IMR-90 (cell line): ENCODE results near the gene CRLF2. TPM values are rescaled to one million over a fixed set of nuclear protein-coding genes. Genes with fewer than 3 reads are reported as not detected.

ENCODE experiments used
- ATAC-seq: fragments of 200-7000 bp; cut with Tn5 transposase; 2 replicates; pipeline ENCODE4 v1.9.1; 2020; ENCODE audit warnings: low read depth, mild to moderate bottlenecking, moderate library complexity
- BruUV-seq: library from RNA; stranded (reverse); fragments of 400-500 nt; replicated peaks from 2 replicates; lab custom pipeline; 2021; lab: Mats Ljungman, UMichigan
- CTCF ChIA-PET: fragments of 300-600 bp; formaldehyde crosslinking; extraction: SDS; loops from one replicate; lab custom pipeline; 2021; ENCODE audit warnings: antibody characterized with exemption; lab: Yijun Ruan, JAX
- POLR2A ChIA-PET: fragments of 300-600 bp; sonication (Branson Sonifier 250); formaldehyde crosslinking; loops from one replicate; lab custom pipeline; 2022; ENCODE audit warnings: antibody characterized with exemption; ENCODE audit not compliant: unreplicated experiment; lab: Charles Lee
- DNase-seq: peaks from one replicate; pipeline ENCODE4 v3.0.0; 2013
- H2AFZ ChIP-seq: replicated peaks from 2 replicates; pipeline ENCODE3; 2013; ENCODE audit warnings: low read length, mild to moderate bottlenecking; ENCODE audit not compliant: poor library complexity
- H2AK5ac ChIP-seq: 2 replicates; pipeline ENCODE4 v1.6.1; 2013; ENCODE audit warnings: low read depth, low read length, inconsistent platforms
- H2AK9ac ChIP-seq: replicated peaks from 2 replicates; pipeline ENCODE3; 2013; ENCODE audit warnings: mild to moderate bottlenecking, low read depth, low read length, moderate library complexity; ENCODE audit not compliant: poor library complexity
- H2BK120ac ChIP-seq: 2 replicates; pipeline ENCODE4 v1.6.1; 2013; ENCODE audit warnings: low read depth, low read length, inconsistent platforms
- H2BK15ac ChIP-seq: 3 replicates; pipeline ENCODE4 v1.6.1; 2013; ENCODE audit warnings: low read depth, low read length, inconsistent platforms
- H2BK20ac ChIP-seq: 2 replicates; pipeline ENCODE4 v1.6.1; 2013; ENCODE audit warnings: low read depth, mild to moderate bottlenecking, inconsistent platforms, low read length, moderate library complexity
- H2BK5ac ChIP-seq: 2 replicates; pipeline ENCODE4 v1.6.1; 2013; ENCODE audit warnings: mild to moderate bottlenecking, low read depth, low read length, inconsistent platforms; ENCODE audit not compliant: poor library complexity, severe bottlenecking
- H3K14ac ChIP-seq: replicated peaks from 2 replicates; pipeline ENCODE4 v1.6.1; 2013; ENCODE audit warnings: low read depth, low read length, inconsistent platforms
- H3K18ac ChIP-seq: 2 replicates; pipeline ENCODE4 v1.6.1; 2013; ENCODE audit warnings: low read depth, low read length, control low read depth
- H3K23ac ChIP-seq: 2 replicates; pipeline ENCODE4 v1.6.1; 2013; ENCODE audit warnings: low read depth, low read length, inconsistent platforms
- H3K27ac ChIP-seq: 2 replicates; pipeline ENCODE4 v1.5.1; 2013; ENCODE audit warnings: mild to moderate bottlenecking, control low read depth, low read length; ENCODE audit not compliant: insufficient read depth
- H3K27me3 ChIP-seq: 2 replicates; pipeline ENCODE4 v1.6.1; 2013; ENCODE audit warnings: low read length; ENCODE audit not compliant: control insufficient read depth, insufficient read depth
- H3K36me3 ChIP-seq: 2 replicates; pipeline ENCODE4 v1.6.1; 2013; ENCODE audit warnings: low read length, mixed read lengths; ENCODE audit not compliant: control insufficient read depth, insufficient read depth
- H3K4ac ChIP-seq: 2 replicates; pipeline ENCODE4 v1.6.1; 2013; ENCODE audit warnings: low read depth, low read length, inconsistent platforms
- H3K4me1 ChIP-seq: 2 replicates; pipeline ENCODE4 v1.6.1; 2013; ENCODE audit warnings: low read length, mixed read lengths; ENCODE audit not compliant: control insufficient read depth, insufficient read depth
- H3K4me2 ChIP-seq: 2 replicates; pipeline ENCODE4 v1.6.1; 2013; ENCODE audit warnings: low read depth, mild to moderate bottlenecking, control low read depth, low read length, moderate library complexity
- H3K4me3 ChIP-seq: 2 replicates; pipeline ENCODE4 v1.5.1; 2013; ENCODE audit warnings: low read depth, mild to moderate bottlenecking, control low read depth, low read length, moderate library complexity; ENCODE audit not compliant: insufficient read depth
- H3K56ac ChIP-seq: 2 replicates; pipeline ENCODE4 v1.6.1; 2013; ENCODE audit warnings: low read length, inconsistent platforms; ENCODE audit not compliant: insufficient read depth; ENCODE audit errors: extremely low read depth
- H3K79me1 ChIP-seq, 2 experiments: 2 replicates each; pipeline ENCODE4 v1.6.1; 2013; ENCODE audit warnings: low read length in 2 of 2, inconsistent platforms in 1 of 2, low read depth in 1 of 2
- H3K9ac ChIP-seq: 2 replicates; pipeline ENCODE4 v1.6.1; 2013; ENCODE audit warnings: low read depth, low read length, control low read depth
- H3K9me1 ChIP-seq: 2 replicates; pipeline ENCODE4 v1.6.1; 2013; ENCODE audit warnings: low read length, inconsistent platforms; ENCODE audit not compliant: insufficient read depth
- H3K9me3 ChIP-seq: 2 replicates; pipeline ENCODE4 v1.6.1; 2013; ENCODE audit warnings: low read length; ENCODE audit not compliant: control insufficient read depth, insufficient read depth
- H4K20me1 ChIP-seq: 2 replicates; pipeline ENCODE4 v1.6.1; 2013; ENCODE audit warnings: low read length, inconsistent platforms; ENCODE audit not compliant: insufficient read depth
- H4K5ac ChIP-seq: 2 replicates; pipeline ENCODE4 v1.6.1; 2013; ENCODE audit warnings: mild to moderate bottlenecking, low read depth, low read length, control low read depth
- H4K8ac ChIP-seq, 2 experiments: 2 replicates each; pipeline ENCODE4 v1.6.1; 2013; ENCODE audit warnings: low read depth in 2 of 2, low read length in 2 of 2, control low read depth in 1 of 2, inconsistent platforms in 1 of 2
- H4K91ac ChIP-seq: 2 replicates; pipeline ENCODE4 v1.6.1; 2013; ENCODE audit warnings: low read depth, low read length, inconsistent platforms; ENCODE audit not compliant: insufficient read depth
- BHLHE40 ChIP-seq: fragments of 150-350 bp; IDR thresholded peaks from 2 replicates; pipeline ENCODE4 v1.6.1; 2016; ENCODE audit warnings: mild to moderate bottlenecking, low read depth, low read length
- CEBPB ChIP-seq: IDR thresholded peaks from 2 replicates; pipeline ENCODE4 v1.6.1; 2012; ENCODE audit warnings: low read depth, low read length, improper control_type of control experiment
- CHD1 ChIP-seq: IDR thresholded peaks from 2 replicates; pipeline ENCODE4 v1.6.1; 2012; ENCODE audit warnings: low read depth, low read length, improper control_type of control experiment
- FOS ChIP-seq: fragments of 150-350 bp; IDR thresholded peaks from 2 replicates; pipeline ENCODE4 v1.6.1; 2016; ENCODE audit warnings: low read depth, low read length
- MAFK ChIP-seq: IDR thresholded peaks from 2 replicates; pipeline ENCODE4 v1.6.1; 2012; ENCODE audit warnings: low read depth, low read length, improper control_type of control experiment
- MAZ ChIP-seq: IDR thresholded peaks from 2 replicates; pipeline ENCODE4 v1.6.1; 2012; ENCODE audit warnings: low read depth, mild to moderate bottlenecking, low read length, improper control_type of control experiment, moderate library complexity, borderline replicate concordance
- MXI1 ChIP-seq: IDR thresholded peaks from 2 replicates; pipeline ENCODE4 v1.6.1; 2012; ENCODE audit warnings: low read depth, mild to moderate bottlenecking, low read length, moderate library complexity, borderline replicate concordance
- NFE2L2 ChIP-seq: fragments of 150-350 bp; IDR thresholded peaks from 2 replicates; pipeline ENCODE4 v1.6.1; 2016; ENCODE audit warnings: low read depth, mild to moderate bottlenecking, low read length
- POLR2A ChIP-seq: IDR thresholded peaks from 2 replicates; pipeline ENCODE4 v1.6.1; 2012; ENCODE audit warnings: mild to moderate bottlenecking, low read depth, low read length
- RAD21 ChIP-seq: IDR thresholded peaks from 2 replicates; pipeline ENCODE4 v1.6.1; 2012; ENCODE audit warnings: low read length, improper control_type of control experiment
- RCOR1 ChIP-seq: IDR thresholded peaks from 2 replicates; pipeline ENCODE4 v1.6.1; 2012; ENCODE audit warnings: mild to moderate bottlenecking, low read length, improper control_type of control experiment; ENCODE audit not compliant: insufficient replicate concordance
- RFX5 ChIP-seq: IDR thresholded peaks from 2 replicates; pipeline ENCODE4 v1.8.0; 2012; ENCODE audit warnings: low read depth, mild to moderate bottlenecking, low read length, moderate library complexity
- SMC3 ChIP-seq: fragments of 150-350 bp; IDR thresholded peaks from 2 replicates; pipeline ENCODE4 v1.6.1; 2016; ENCODE audit warnings: low read depth, mild to moderate bottlenecking, antibody characterized with exemption, low read length, moderate library complexity
- WGBS, 2 experiments: methylation state at CpG; one replicate each; pipeline versions ENCODE4 v1.1.5 to v1.1.7; 2013; ENCODE audit warnings: missing lambda C conversion rate in 2 of 2; ENCODE audit not compliant: insufficient read length in 1 of 2; ENCODE audit errors: extremely low coverage in 2 of 2; 5-methylcytosine and 5-hydroxymethylcytosine counted together
- dilution Hi-C: fragments of 300-500 bp; cut with HindIII; formaldehyde crosslinking; loops from one replicate; pipeline ENCODE4 v1.14.3; 2018; ENCODE audit warnings: low sequenced_read_pairs; ENCODE audit not compliant: unreplicated experiment
- in situ Hi-C: fragments of 300-500 bp; cut with MboI; formaldehyde crosslinking; loops from 3 replicates; pipeline ENCODE4 v1.14.3; 2019; ENCODE audit warnings: low sequenced_read_pairs, inconsistent platforms, mixed read lengths
- intact Hi-C: fragments of 100-400 bp; cut with micrococcal nuclease; formaldehyde crosslinking; loops from 2 replicates; pipeline ENCODE4 v1.10.0; 2022
- polyA plus RNA-seq, 3 experiments: library from polyadenylated mRNA; depleted of rRNA; stranded (reverse); fragments of >200 nt; gene quantifications; 2 replicates each; pipeline ENCODE4 v1.2.3, GENCODE V29; 2012; ENCODE audit warnings: low replicate concordance in 1 of 3
- total RNA-seq: library from RNA; depleted of rRNA; stranded (reverse); fragments of >200 nt; gene quantifications from 2 replicates; pipeline ENCODE4 v1.2.3, GENCODE V29; 2012
- TF ChIP-seq, protein P1 (sequence below): fragments of 150-350 bp; IDR thresholded peaks from 2 replicates; pipeline ENCODE4 v1.6.1; 2016; ENCODE audit warnings: low read depth, mild to moderate bottlenecking, low read length, moderate library complexity, borderline replicate concordance
- TF ChIP-seq, protein P2 (sequence below): conservative IDR thresholded peaks from 2 replicates; pipeline ENCODE4 v1.5.1; 2012; ENCODE audit warnings: mild to moderate bottlenecking, low read depth, low read length, improper control_type of control experiment
- TF ChIP-seq, protein P3 (sequence below): fragments of 150-350 bp; IDR thresholded peaks from 2 replicates; pipeline ENCODE4 v1.6.1; 2017; ENCODE audit warnings: mild to moderate bottlenecking, antibody characterized with exemption, low read length, low read depth

Gene CRLF2
- total and polyA plus RNA-seq, 2 of the 4 experiments (the other 2 are of a cell fraction) = not detected

DNA sequence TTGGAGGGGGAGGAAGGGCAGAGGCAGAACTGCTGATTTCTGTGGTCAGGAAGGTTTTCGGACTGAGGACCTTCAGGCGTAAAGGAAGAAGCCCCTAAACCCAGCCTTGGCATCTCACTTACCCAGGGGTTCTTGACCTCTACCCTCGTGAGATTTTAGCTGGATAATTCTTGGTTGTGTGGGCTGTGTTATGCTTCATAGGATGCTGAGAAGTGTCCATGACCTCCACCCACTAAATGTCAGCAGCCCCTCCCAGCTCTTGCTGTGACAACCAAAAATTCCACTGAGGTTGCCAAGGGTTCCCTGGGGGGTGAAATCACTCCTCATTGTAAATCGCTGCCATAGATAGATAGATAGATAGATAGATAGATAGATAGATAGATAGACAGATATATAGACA is 5.8 kb upstream of the CRLF2 start:
- Histone ChIP-seq H3K36me3 (no peaks in the 10 kb centered on the region), H3K23ac (no peak overlapping the region), H2BK15ac (no peak overlapping the region), H3K4me3 (no peak overlapping the region), H4K20me1 (no peaks in the 10 kb centered on the region), H3K9me1 (no peaks in the 10 kb centered on the region), H3K4me1 (no peaks in the 10 kb centered on the region), H3K4me2 (no peak overlapping the region), H3K79me1 (no peaks in the 10 kb centered on the region), H3K27ac (no peak overlapping the region), H3K9ac (no peak overlapping the region), H3K14ac (no peak overlapping the region), H2BK5ac (no peak overlapping the region), H3K27me3 (no peaks in the 10 kb centered on the region), H4K8ac (no peak overlapping the region), H3K18ac (no peak overlapping the region), H3K56ac (no peak overlapping the region), H4K91ac (no peak overlapping the region), H2AK9ac (no peak overlapping the region), H2AK5ac (no peak overlapping the region), H2AFZ (no peak overlapping the region), H2BK20ac (no peak overlapping the region), H2BK120ac (no peak overlapping the region), H4K5ac (no peak overlapping the region), H3K9me3 (peaks cover 14% of the 10 kb centered on the region), H3K4ac (no peak overlapping the region)
- no CpG with 5 or more reads among the region's 4 CpGs for WGBS, 2 experiments
- no peak for ATAC-seq
- no peak for DNase-seq
- in situ Hi-C loops = no loop called here
- BruUV-seq = no TSS peak
- ChIA-PET CTCF (no interaction called here), POLR2A (no interaction called here)
- dilution Hi-C loops = no loop called here
- TF ChIP-seq MXI1 = no peak
- TF ChIP-seq, protein P1, sequence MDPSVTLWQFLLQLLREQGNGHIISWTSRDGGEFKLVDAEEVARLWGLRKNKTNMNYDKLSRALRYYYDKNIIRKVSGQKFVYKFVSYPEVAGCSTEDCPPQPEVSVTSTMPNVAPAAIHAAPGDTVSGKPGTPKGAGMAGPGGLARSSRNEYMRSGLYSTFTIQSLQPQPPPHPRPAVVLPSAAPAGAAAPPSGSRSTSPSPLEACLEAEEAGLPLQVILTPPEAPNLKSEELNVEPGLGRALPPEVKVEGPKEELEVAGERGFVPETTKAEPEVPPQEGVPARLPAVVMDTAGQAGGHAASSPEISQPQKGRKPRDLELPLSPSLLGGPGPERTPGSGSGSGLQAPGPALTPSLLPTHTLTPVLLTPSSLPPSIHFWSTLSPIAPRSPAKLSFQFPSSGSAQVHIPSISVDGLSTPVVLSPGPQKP = no peak
- TF ChIP-seq, protein P2, sequence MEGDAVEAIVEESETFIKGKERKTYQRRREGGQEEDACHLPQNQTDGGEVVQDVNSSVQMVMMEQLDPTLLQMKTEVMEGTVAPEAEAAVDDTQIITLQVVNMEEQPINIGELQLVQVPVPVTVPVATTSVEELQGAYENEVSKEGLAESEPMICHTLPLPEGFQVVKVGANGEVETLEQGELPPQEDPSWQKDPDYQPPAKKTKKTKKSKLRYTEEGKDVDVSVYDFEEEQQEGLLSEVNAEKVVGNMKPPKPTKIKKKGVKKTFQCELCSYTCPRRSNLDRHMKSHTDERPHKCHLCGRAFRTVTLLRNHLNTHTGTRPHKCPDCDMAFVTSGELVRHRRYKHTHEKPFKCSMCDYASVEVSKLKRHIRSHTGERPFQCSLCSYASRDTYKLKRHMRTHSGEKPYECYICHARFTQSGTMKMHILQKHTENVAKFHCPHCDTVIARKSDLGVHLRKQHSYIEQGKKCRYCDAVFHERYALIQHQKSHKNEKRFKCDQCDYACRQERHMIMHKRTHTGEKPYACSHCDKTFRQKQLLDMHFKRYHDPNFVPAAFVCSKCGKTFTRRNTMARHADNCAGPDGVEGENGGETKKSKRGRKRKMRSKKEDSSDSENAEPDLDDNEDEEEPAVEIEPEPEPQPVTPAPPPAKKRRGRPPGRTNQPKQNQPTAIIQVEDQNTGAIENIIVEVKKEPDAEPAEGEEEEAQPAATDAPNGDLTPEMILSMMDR = no peak
- no peak for TF ChIP-seq POLR2A
- no peak for TF ChIP-seq SMC3
- TF ChIP-seq RAD21 = no peak
- no peak for TF ChIP-seq MAZ
- TF ChIP-seq BHLHE40 = no peak
- no peak for TF ChIP-seq NFE2L2
- TF ChIP-seq CHD1 = no peak
- no peak for TF ChIP-seq RCOR1
- TF ChIP-seq RFX5 = no peak
- TF ChIP-seq, protein P3, sequence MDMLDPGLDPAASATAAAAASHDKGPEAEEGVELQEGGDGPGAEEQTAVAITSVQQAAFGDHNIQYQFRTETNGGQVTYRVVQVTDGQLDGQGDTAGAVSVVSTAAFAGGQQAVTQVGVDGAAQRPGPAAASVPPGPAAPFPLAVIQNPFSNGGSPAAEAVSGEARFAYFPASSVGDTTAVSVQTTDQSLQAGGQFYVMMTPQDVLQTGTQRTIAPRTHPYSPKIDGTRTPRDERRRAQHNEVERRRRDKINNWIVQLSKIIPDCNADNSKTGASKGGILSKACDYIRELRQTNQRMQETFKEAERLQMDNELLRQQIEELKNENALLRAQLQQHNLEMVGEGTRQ = no peak
- TF ChIP-seq MAFK = no peak
- no peak for TF ChIP-seq FOS
- TF ChIP-seq CEBPB = no peak
- intact Hi-C loops = no loop called here
